ENCODE results near the gene SHANK1.

DNA sequence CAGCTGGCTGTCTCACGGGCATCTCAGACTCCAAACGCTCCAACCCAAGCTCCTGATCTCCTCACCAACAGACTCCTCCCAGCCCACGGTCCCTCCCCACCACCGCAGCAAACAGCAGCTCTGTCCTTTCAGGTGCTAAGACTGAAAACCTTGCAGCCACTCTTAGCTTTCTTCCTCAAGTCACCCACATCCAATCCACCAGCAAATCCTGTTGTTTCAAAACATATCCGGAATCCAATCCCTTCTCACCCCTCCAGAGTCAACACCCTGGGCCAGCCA is 49.6 kb downstream of the SHANK1 start:
- TF ChIP-seq, protein P1, sequence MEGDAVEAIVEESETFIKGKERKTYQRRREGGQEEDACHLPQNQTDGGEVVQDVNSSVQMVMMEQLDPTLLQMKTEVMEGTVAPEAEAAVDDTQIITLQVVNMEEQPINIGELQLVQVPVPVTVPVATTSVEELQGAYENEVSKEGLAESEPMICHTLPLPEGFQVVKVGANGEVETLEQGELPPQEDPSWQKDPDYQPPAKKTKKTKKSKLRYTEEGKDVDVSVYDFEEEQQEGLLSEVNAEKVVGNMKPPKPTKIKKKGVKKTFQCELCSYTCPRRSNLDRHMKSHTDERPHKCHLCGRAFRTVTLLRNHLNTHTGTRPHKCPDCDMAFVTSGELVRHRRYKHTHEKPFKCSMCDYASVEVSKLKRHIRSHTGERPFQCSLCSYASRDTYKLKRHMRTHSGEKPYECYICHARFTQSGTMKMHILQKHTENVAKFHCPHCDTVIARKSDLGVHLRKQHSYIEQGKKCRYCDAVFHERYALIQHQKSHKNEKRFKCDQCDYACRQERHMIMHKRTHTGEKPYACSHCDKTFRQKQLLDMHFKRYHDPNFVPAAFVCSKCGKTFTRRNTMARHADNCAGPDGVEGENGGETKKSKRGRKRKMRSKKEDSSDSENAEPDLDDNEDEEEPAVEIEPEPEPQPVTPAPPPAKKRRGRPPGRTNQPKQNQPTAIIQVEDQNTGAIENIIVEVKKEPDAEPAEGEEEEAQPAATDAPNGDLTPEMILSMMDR (conservative IDR thresholded peaks at IDR 0.05; ENCODE audit: low read depth, low read length), result no peak
- TF ChIP-seq EZH2 (IDR thresholded peaks at IDR 0.05; ENCODE audit: low read length, unreplicated experiment), result no peak
- no peak for TF ChIP-seq EZH2phosphoT487 (IDR thresholded peaks at IDR 0.05; ENCODE audit: borderline replicate concordance, low read length)
